OCI-LY1 (cell line): ENCODE measurements around the gene FOXN3.

Experiments used
- EZH2 ChIP-seq: fragments of 200-600 bp; sonication (generic), shearing (Covaris generic); IDR thresholded peaks from 2 replicates; pipeline ENCODE4 v1.8.0; 2017; ENCODE audit warnings: borderline replicate concordance, mixed run types, mild to moderate bottlenecking, antibody characterized with exemption, low read length, moderate library complexity, mixed read lengths
- TF ChIP-seq, protein P1 (sequence below): fragments of 200-600 bp; sonication (generic), shearing (Covaris generic); IDR thresholded peaks from 2 replicates; pipeline ENCODE4 v1.5.1; 2017; ENCODE audit warnings: mild to moderate bottlenecking, antibody characterized with exemption, low read length, moderate library complexity, mixed read lengths

DNA sequence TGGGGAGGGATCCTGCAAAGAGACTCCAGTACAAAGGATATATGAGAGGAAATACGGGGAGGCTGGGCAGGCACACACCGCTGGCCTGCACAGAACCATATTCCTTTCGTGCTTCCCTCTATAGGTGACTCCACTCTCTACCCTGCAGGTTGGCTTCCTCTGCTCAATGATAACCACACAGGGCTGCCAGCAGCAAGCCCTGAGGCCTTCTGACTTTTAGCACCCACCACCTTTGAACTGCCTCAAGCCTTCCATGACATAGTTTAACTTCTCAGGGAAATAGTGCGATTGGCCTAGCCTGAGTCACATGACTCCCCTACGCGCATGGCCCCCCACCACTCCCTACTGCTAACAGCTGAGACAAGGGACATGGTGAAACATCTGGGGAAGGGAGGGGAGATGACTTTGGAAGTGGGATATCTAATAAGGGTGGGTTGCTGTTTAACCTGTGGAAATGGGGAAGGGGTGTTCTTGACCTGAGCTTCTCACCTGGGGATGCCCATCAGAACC lies 3.0 kb upstream of the FOXN3 start:
- no peak for TF ChIP-seq EZH2
- TF ChIP-seq, protein P1, sequence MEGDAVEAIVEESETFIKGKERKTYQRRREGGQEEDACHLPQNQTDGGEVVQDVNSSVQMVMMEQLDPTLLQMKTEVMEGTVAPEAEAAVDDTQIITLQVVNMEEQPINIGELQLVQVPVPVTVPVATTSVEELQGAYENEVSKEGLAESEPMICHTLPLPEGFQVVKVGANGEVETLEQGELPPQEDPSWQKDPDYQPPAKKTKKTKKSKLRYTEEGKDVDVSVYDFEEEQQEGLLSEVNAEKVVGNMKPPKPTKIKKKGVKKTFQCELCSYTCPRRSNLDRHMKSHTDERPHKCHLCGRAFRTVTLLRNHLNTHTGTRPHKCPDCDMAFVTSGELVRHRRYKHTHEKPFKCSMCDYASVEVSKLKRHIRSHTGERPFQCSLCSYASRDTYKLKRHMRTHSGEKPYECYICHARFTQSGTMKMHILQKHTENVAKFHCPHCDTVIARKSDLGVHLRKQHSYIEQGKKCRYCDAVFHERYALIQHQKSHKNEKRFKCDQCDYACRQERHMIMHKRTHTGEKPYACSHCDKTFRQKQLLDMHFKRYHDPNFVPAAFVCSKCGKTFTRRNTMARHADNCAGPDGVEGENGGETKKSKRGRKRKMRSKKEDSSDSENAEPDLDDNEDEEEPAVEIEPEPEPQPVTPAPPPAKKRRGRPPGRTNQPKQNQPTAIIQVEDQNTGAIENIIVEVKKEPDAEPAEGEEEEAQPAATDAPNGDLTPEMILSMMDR, result no peak
